Measurements from ENCODE around the gene CHMP5.

GRCh38 chr9:33297432-33297831 lies 32.6 kb downstream of the CHMP5 start:
- no peak for TF ChIP-seq CTCF (IDR thresholded peaks at IDR 0.05)
- TF ChIP-seq POLR2A (IDR thresholded peaks at IDR 0.05) = no peak

All from Peyer's patch (tissue), 4 donors.